GM10248 (cell line): ENCODE data around the gene PRKCH.

Experiments used
- CTCF ChIA-PET: fragments of 300-600 bp; sonication (Branson Sonifier 250); formaldehyde crosslinking; extraction: SDS; loops from one replicate; lab custom pipeline; 2021; ENCODE audit warnings: antibody characterized with exemption; lab: Yijun Ruan, JAX
- POLR2A ChIA-PET: fragments of 350-650 bp; sonication (Branson Sonifier 250); formaldehyde crosslinking; extraction: SDS; loops from one replicate; lab custom pipeline; 2020; ENCODE audit warnings: antibody characterized with exemption; lab: Yijun Ruan, JAX
- DNase-seq: peaks from one replicate; pipeline ENCODE4 v3.0.0; 2012; ENCODE audit errors: extremely low spot score
- TF ChIP-seq, protein P1 (sequence below): IDR thresholded peaks from 2 replicates; pipeline ENCODE4 v1.5.1; 2012; ENCODE audit warnings: mild to moderate bottlenecking, low read depth; ENCODE audit errors: extremely low read depth, missing control alignments, control extremely low read depth

The PRKCH gene

GRCh38 chr14:61480704-61481285, 159.4 kb downstream of the PRKCH start:
- POLR2A ChIA-PET: no interaction called here
- TF ChIP-seq, protein P1, sequence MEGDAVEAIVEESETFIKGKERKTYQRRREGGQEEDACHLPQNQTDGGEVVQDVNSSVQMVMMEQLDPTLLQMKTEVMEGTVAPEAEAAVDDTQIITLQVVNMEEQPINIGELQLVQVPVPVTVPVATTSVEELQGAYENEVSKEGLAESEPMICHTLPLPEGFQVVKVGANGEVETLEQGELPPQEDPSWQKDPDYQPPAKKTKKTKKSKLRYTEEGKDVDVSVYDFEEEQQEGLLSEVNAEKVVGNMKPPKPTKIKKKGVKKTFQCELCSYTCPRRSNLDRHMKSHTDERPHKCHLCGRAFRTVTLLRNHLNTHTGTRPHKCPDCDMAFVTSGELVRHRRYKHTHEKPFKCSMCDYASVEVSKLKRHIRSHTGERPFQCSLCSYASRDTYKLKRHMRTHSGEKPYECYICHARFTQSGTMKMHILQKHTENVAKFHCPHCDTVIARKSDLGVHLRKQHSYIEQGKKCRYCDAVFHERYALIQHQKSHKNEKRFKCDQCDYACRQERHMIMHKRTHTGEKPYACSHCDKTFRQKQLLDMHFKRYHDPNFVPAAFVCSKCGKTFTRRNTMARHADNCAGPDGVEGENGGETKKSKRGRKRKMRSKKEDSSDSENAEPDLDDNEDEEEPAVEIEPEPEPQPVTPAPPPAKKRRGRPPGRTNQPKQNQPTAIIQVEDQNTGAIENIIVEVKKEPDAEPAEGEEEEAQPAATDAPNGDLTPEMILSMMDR: no peak
- no peak for DNase-seq
- CTCF ChIA-PET: interaction anchor here (0.8 to 1.5 kb wide), 6 partner anchors 10 to 357 kb away, joined by 3 to 6 read pairs (median 3); no protein-coding TSS in a partner anchor

GRCh38 chr14:61481701-61482100, 160.3 kb downstream of the PRKCH start:
- no peak for DNase-seq
- CTCF ChIA-PET: interaction anchor here (0.8 to 1.5 kb wide), 3 partner anchors 11 to 44 kb away, joined by 3 to 5 read pairs (median 3); no protein-coding TSS in a partner anchor
- POLR2A ChIA-PET: no interaction called here
- TF ChIP-seq, protein P1: no peak

GRCh38 chr14:61482348-61483206, 161.2 kb downstream of the PRKCH start:
- ChIA-PET POLR2A (no interaction called here), CTCF (interaction anchor here (1.5 to 1.7 kb wide), 2 partner anchors 7 to 257 kb away, joined by 3 to 10 read pairs; no protein-coding TSS in a partner anchor)
- DNase-seq: no peak
- TF ChIP-seq, protein P1: no peak

GRCh38 chr14:61483476-61483875, 162.1 kb downstream of the PRKCH start:
- no peak for DNase-seq
- CTCF ChIA-PET: interaction anchor here (1.0 to 1.7 kb wide), 4 partner anchors 8 to 355 kb away, joined by 3 to 10 read pairs (median 3); no protein-coding TSS in a partner anchor
- TF ChIP-seq, protein P1: no peak
- POLR2A ChIA-PET: no interaction called here

DNA sequence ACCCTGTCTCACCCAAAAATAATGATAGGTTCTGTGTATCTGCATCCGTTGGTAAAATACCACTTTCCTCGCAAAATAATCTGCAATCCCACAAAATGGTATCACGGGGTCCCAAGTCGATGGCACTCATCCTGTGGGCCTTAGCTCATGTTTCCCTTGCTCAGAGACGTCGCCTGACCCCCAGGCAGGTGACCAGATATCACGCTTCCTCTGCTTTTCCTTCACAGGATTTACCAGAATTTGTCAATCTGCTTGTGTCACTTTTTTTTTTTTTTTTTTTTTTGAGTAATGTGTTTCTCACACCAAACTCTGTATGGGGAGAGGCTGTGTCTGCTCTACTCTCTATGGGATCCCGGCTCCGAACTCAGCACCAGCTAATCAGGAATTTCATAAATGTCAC, 162.7 kb downstream of the PRKCH start:
- CTCF ChIA-PET: interaction anchor here (1.0 to 1.7 kb wide), 4 partner anchors 9 to 354 kb away, joined by 3 to 10 read pairs (median 3); no protein-coding TSS in a partner anchor
- POLR2A ChIA-PET: no interaction called here
- TF ChIP-seq, protein P1: no peak
- DNase-seq: no peak

- TF ChIP-seq, protein P1: no peak
- no peak for DNase-seq
- CTCF ChIA-PET: interaction anchor here (1.3 to 1.7 kb wide), 3 partner anchors 9 to 353 kb away, joined by 3 to 10 read pairs (median 6); no protein-coding TSS in a partner anchor
- POLR2A ChIA-PET: no interaction called here
These were observed 163.6 kb downstream of the PRKCH start for GRCh38 chr14:61484826-61485584.
